ENCODE measurements around the gene CXADR.

GRCh38 chr21:17479606-17480005 lies 33.2 kb upstream of the CXADR start:
- TF ChIP-seq POLR2A (IDR thresholded peaks at IDR 0.05) = no peak
- TF ChIP-seq CTCF (IDR thresholded peaks at IDR 0.05) = no peak

Measured in breast epithelium (tissue), 3 donors.